ENCODE measurements around the gene PTBP3. TPM values are rescaled to one million over a fixed set of nuclear protein-coding genes. Genes with fewer than 3 reads are reported as not detected.

The PTBP3 gene
- total RNA-seq, 1 experiment from 2014 or later = 73.1 TPM

DNA sequence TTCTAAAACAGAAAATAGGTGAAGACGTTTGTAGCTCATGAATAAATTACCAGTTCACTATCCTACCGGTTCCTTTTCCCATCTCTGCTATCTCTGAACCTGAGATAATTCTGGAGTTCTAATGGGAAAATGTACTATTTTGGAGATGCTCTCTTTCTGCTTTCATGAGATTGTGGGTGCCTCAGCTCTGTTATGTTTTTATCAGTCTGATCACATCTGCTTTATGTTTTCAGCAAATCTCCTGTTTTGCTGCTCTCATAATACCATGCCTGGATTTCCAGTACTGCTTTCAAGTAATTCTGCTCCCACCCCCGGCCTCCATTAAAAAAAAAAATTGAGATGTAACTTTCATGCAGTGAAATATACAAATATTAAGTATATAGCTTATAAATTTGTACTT is 149.2 kb downstream of the PTBP3 start:
- Mint-ChIP-seq H3K27me3 (ENCODE audit: unreplicated experiment) (no peaks in the 10 kb centered on the region), H3K27ac (ENCODE audit: unreplicated experiment) (no peak overlapping the region), H3K4me1 (ENCODE audit: low read depth, unreplicated experiment) (no peaks in the 10 kb centered on the region), H3K9me3 (ENCODE audit: low read depth, unreplicated experiment) (no peaks in the 10 kb centered on the region), H3K4me3 (ENCODE audit: low read depth, unreplicated experiment) (no peak overlapping the region), H3K36me3 (ENCODE audit: insufficient read depth, unreplicated experiment) (no peaks in the 10 kb centered on the region)
- no peak for DNase-seq
- CTCF ChIA-PET = no interaction called here
- no peak for TF ChIP-seq CTCF (IDR thresholded peaks at IDR 0.05; ENCODE audit: unreplicated experiment)
- intact Hi-C loops (cut with micrococcal nuclease; ENCODE audit: unreplicated experiment) = no loop called here
- BruUV-seq (replicated peaks) = no TSS peak

DNA sequence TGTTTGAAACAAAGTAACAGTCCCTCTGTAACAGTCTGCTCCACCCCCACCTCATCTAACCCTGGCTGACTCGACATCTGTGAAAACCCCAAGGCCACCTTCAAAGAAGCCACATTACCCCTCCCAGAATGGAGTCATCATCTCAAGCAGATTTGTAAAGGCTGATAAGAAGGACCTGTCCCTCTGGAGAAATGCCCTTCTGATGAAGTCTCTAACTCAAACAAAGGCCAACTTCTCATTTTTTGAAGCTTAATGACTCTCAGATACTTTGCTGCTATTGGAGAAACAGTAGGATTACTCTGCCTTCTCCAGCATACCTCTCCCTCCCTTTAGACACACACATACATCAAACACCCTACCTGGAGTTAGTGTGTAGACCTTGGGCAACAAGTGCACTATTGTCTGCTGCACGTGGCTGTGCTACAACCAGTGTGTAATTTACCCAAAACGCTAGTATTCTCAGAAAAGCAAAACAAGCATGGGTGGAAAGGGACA is 153.0 kb downstream of the PTBP3 start:
- Mint-ChIP-seq H3K9me3 (ENCODE audit: low read depth, unreplicated experiment) (no peaks in the 10 kb centered on the region), H3K4me1 (ENCODE audit: low read depth, unreplicated experiment) (peaks cover 17% of the 10 kb centered on the region), H3K4me3 (ENCODE audit: low read depth, unreplicated experiment) (no peak overlapping the region), H3K27me3 (ENCODE audit: unreplicated experiment) (no peaks in the 10 kb centered on the region), H3K36me3 (ENCODE audit: insufficient read depth, unreplicated experiment) (peaks cover 12% of the 10 kb centered on the region), H3K27ac (ENCODE audit: unreplicated experiment) (no peak overlapping the region)
- TF ChIP-seq CTCF (IDR thresholded peaks at IDR 0.05; ENCODE audit: unreplicated experiment) = no peak
- CTCF ChIA-PET = interaction anchor here (0.8 kb wide), 1 partner anchor 648 kb away, joined by 8 read pairs; no protein-coding TSS in a partner anchor
- no peak for DNase-seq
- no TSS peak for BruUV-seq (replicated peaks)
- intact Hi-C loops (cut with micrococcal nuclease; ENCODE audit: unreplicated experiment) = no loop called here

DNA sequence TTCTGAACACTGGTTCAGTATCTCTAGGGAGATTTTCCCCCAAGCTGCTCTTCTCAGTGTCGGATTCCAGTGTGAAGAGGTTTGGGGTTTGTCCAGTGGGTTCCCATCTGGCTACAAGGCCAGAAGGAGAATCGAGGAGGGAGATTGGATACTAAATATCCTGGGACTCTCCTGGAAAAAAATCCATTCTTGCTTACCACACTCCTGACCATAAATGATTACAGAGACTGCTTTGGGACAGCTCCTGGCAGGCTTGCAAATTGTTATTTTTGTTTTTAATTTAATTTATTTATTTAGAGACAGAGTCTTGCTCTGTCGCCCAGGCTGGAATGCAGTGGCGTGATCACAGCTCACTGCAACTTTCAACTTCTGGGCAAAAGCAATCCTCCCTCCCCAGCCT is 153.6 kb downstream of the PTBP3 start:
- H3K27me3 Mint-ChIP-seq (ENCODE audit: unreplicated experiment) = no peaks in the 10 kb centered on the region
- peaks cover 15% of the 10 kb centered on the region for H3K36me3 Mint-ChIP-seq (ENCODE audit: insufficient read depth, unreplicated experiment)
- CTCF ChIA-PET = no interaction called here
- H3K9me3 Mint-ChIP-seq (ENCODE audit: low read depth, unreplicated experiment) = no peaks in the 10 kb centered on the region
- peaks cover 21% of the 10 kb centered on the region for H3K4me1 Mint-ChIP-seq (ENCODE audit: low read depth, unreplicated experiment)
- no peak for TF ChIP-seq CTCF (IDR thresholded peaks at IDR 0.05; ENCODE audit: unreplicated experiment)
- no peak for DNase-seq
- no peak overlapping the region for H3K4me3 Mint-ChIP-seq (ENCODE audit: low read depth, unreplicated experiment)
- no TSS peak for BruUV-seq (replicated peaks)
- no peak overlapping the region for H3K27ac Mint-ChIP-seq (ENCODE audit: unreplicated experiment)
- intact Hi-C loops (cut with micrococcal nuclease; ENCODE audit: unreplicated experiment) = no loop called here

GRCh38 chr9:112176524-112176923 is 156.9 kb downstream of the PTBP3 start:
- peak overlapping the region; percentile 23 for H3K27ac Mint-ChIP-seq (ENCODE audit: unreplicated experiment)
- peak overlapping the region; percentile 73 for H3K4me3 Mint-ChIP-seq (ENCODE audit: low read depth, unreplicated experiment)
- no TSS peak for BruUV-seq (replicated peaks)
- no peak for DNase-seq
- peaks cover 19% of the 10 kb centered on the region for H3K36me3 Mint-ChIP-seq (ENCODE audit: insufficient read depth, unreplicated experiment)
- no peaks in the 10 kb centered on the region for H3K27me3 Mint-ChIP-seq (ENCODE audit: unreplicated experiment)
- CTCF ChIA-PET = interaction anchor here (0.5 to 0.8 kb wide), 3 partner anchors 9 to 1735 kb away, joined by 4 to 6 read pairs (median 4); no protein-coding TSS in a partner anchor
- H3K4me1 Mint-ChIP-seq (ENCODE audit: low read depth, unreplicated experiment) = peaks cover 45% of the 10 kb centered on the region
- H3K9me3 Mint-ChIP-seq (ENCODE audit: low read depth, unreplicated experiment) = peaks cover 6% of the 10 kb centered on the region
- intact Hi-C loops (cut with micrococcal nuclease; ENCODE audit: unreplicated experiment) = no loop called here
- no peak for TF ChIP-seq CTCF (IDR thresholded peaks at IDR 0.05; ENCODE audit: unreplicated experiment)

Measured in Calu3 (cell line).